Measurements from ENCODE around the gene HELQ. TPM values are rescaled to one million over a fixed set of nuclear protein-coding genes. Genes with fewer than 3 reads are reported as not detected.

The HELQ gene
- total and polyA plus RNA-seq, 9 donors, result 13.7 to 19.7 (median 14.9) TPM

DNA sequence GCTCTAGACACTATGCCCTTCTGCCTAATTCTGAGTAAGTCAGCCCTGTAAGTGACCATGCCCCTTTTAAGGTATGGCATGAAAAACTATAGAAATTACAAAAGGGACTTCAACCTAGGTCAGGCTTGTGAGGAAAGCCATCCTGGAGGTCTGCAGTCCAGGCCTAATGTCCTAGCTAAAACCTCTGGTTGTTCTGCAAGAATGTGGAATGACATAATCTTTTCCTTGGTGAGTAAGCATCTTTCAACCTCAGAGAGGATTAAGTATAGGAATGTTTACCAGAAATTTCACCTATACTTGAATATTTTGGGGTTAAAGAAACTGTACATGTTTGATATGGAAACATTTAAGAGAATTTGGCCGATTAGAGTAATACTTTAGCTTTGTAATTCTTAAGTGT is 97.2 kb downstream of the HELQ start:
- no peaks in the 10 kb centered on the region for H3K36me3 ChIP-seq (ENCODE audit: control insufficient read depth, insufficient read depth, low read length)
- H3K4me1 ChIP-seq (ENCODE audit: control insufficient read depth, insufficient read depth, low read length), result no peaks in the 10 kb centered on the region
- DNase-seq, result no peak
- no peaks in the 10 kb centered on the region for H3K27me3 ChIP-seq (ENCODE audit: control insufficient read depth, insufficient read depth, low read length)
- H3K9me3 ChIP-seq (replicated peaks; ENCODE audit: control insufficient read depth, low read depth, low read length), result no peaks in the 10 kb centered on the region
- no CpG with 5 or more reads among the region's 1 CpG for WGBS (ENCODE audit: insufficient coverage)
- H3K4me3 ChIP-seq (ENCODE audit: low read length), result no peak overlapping the region
- no peak overlapping the region for H3K27ac ChIP-seq (ENCODE audit: low read length)

Other genes with a start within 250 kb of the HELQ start
- 9.5 TPM for gene COQ2, start 171.0 kb downstream of the HELQ start, total RNA-seq
- 10 to 100 TPM in 2 of 8 donors, 1 to 10 TPM in 6; 7.7 to 12.2 (median 9.2) TPM for gene COQ2, start 171.0 kb downstream of the HELQ start, polyA plus RNA-seq (ENCODE audit: insufficient read depth in 1 of 8, insufficient read length in 8 of 8, low replicate concordance in 1 of 8)
- 0.18 TPM for gene HPSE, start 121.0 kb downstream of the HELQ start, total RNA-seq
- gene HPSE, start 121.0 kb downstream of the HELQ start, polyA plus RNA-seq (ENCODE audit: insufficient read depth in 1 of 8, insufficient read length in 8 of 8, low replicate concordance in 1 of 8), result 1 to 10 TPM in 1 of 8 donors, under 1 TPM in 7; 0.26 to 1.1 (median 0.57) TPM
- 44.7 TPM for gene MRPS18C, start 235 bp upstream of the HELQ start, total RNA-seq
- 10 to 100 TPM; 42.9 to 61.5 (median 49.4) TPM for gene MRPS18C, start 235 bp upstream of the HELQ start, polyA plus RNA-seq (ENCODE audit: insufficient read depth in 1 of 8, insufficient read length in 8 of 8, low replicate concordance in 1 of 8)
- 24.1 TPM for gene ABRAXAS1, start 29.3 kb upstream of the HELQ start, total RNA-seq
- 10 to 100 TPM; 28.7 to 48.5 (median 35.5) TPM for gene ABRAXAS1, start 29.3 kb upstream of the HELQ start, polyA plus RNA-seq (ENCODE audit: insufficient read depth in 1 of 8, insufficient read length in 8 of 8, low replicate concordance in 1 of 8)
- 16.3 TPM for gene GPAT3, start 80.3 kb upstream of the HELQ start, total RNA-seq
- 10 to 100 TPM; 14.7 to 32.6 (median 18.9) TPM for gene GPAT3, start 80.3 kb upstream of the HELQ start, polyA plus RNA-seq (ENCODE audit: insufficient read depth in 1 of 8, insufficient read length in 8 of 8, low replicate concordance in 1 of 8)